Heart left ventricle (tissue), 16 donors: ENCODE measurements around the gene POU4F1. TPM values are rescaled to one million over a fixed set of nuclear protein-coding genes. Genes with fewer than 3 reads are reported as not detected.

Experiments used
- ATAC-seq, 4 donors: fragments of 200-7000 bp; cut with Tn5 transposase; one replicate each; pipeline ENCODE4 v1.9.1; 2020 to 2022; ENCODE audit warnings: moderate library complexity in 4 of 4, mild to moderate bottlenecking in 3 of 4, moderate number of reproducible peaks in 1 of 4
- DNase-seq, 5 donors: peaks; one replicate each; pipeline ENCODE4 v3.0.0-alpha.2; 2020
- H3K27ac ChIP-seq, 12 donors: fragments of 200-600 bp; sonication (generic) in 4 of 12; one replicate each; pipeline versions ENCODE4 v1.5.0 to v1.8.0; 2016 to 2022; ENCODE audit warnings: mild to moderate bottlenecking in 2 of 12
- H3K27me3 ChIP-seq, 9 donors: fragments of 200-600 bp; sonication (generic) in 2 of 9; one replicate each; pipeline versions ENCODE4 v1.5.1 to v1.8.0; 2016 to 2022; ENCODE audit warnings: mild to moderate bottlenecking in 3 of 9
- H3K36me3 ChIP-seq, 9 donors: fragments of 200-600 bp; sonication (generic) in 2 of 9; one replicate each; pipeline versions ENCODE4 v1.5.0 to v1.8.0; 2018 to 2022; ENCODE audit warnings: mild to moderate bottlenecking in 2 of 9
- H3K4me1 ChIP-seq, 12 donors: fragments of 200-600 bp; sonication (generic) in 4 of 12; one replicate each; pipeline versions ENCODE4 v1.5.0 to v1.8.0; 2016 to 2022; ENCODE audit warnings: mild to moderate bottlenecking in 3 of 12
- H3K4me3 ChIP-seq, 12 donors: fragments of 200-600 bp; sonication (generic) in 4 of 12; one replicate each; pipeline versions ENCODE4 v1.5.0 to v1.8.0; 2017 to 2022; ENCODE audit warnings: mild to moderate bottlenecking in 9 of 12, moderate library complexity in 4 of 12
- H3K9me3 ChIP-seq, 12 donors: fragments of 200-600 bp; sonication (generic) in 4 of 12; one replicate each; pipeline versions ENCODE4 v1.5.0 to v1.8.0; 2016 to 2022; ENCODE audit warnings: mild to moderate bottlenecking in 1 of 12
- CTCF ChIP-seq, 12 donors: fragments of 200-600 bp; sonication (generic) in 4 of 12; IDR thresholded peaks; one replicate each; pipeline versions ENCODE4 v1.5.0 to v1.8.0; 2018 to 2022; ENCODE audit warnings: antibody characterized with exemption in 12 of 12, mild to moderate bottlenecking in 5 of 12
- POLR2A ChIP-seq, 2 donors: fragments of 450-650 bp; IDR thresholded peaks; one replicate each; pipeline ENCODE4 v1.6.1; 2017; ENCODE audit warnings: antibody characterized with exemption in 2 of 2, mild to moderate bottlenecking in 2 of 2, moderate library complexity in 2 of 2
- WGBS, 4 donors: extraction: QIAGEN DNeasy Blood & Tissue Kit in 2 of 4; methylation state at CpG; one replicate each; pipeline versions ENCODE4 v1.1.5 to v1.1.7; 2013 to 2018; 5-methylcytosine and 5-hydroxymethylcytosine counted together
- intact Hi-C, 10 donors: fragments of 100-400 bp; cut with DNase I; formaldehyde crosslinking; loops; one replicate each; pipeline versions ENCODE4 v1.11.1 to v1.14.2; 2022
- polyA plus RNA-seq, 2 donors: library from polyadenylated mRNA; stranded (reverse); fragments of 200-250 nt; gene quantifications; one replicate each; pipeline ENCODE4 v1.2.3, GENCODE V29; 2013
- total RNA-seq, 9 donors: library from RNA; depleted of rRNA in 2 of 9; stranded (reverse); fragments of >200 nt in 2 of 9; fragmentation: NEBNext Ultra II Directional in 3 of 9; extraction: Animal tissue kit (Norgen Biotek cat#: 25700) in 3 of 9; gene quantifications; one replicate each; pipeline versions ENCODE4 v1.1.0 to v1.2.4, GENCODE V29; 2016 to 2023
- donor health status: ischemic (EF 13 %, LVEDD 7.1; RV severe dilation, severe dysfunction).
- donor health status: healthy with polysubstance abuse.
- donor health status: DM: no; HTN: yes; CAD: no.
- donor health status: DM: no; HTN: no; CAD: no.
- donor health status: ischemic (EF 25% LVEDD 6.9; RV normal size, moderate dysfunction).
- donor health status: ischemic (EF 25% LVEDD 5.7; RV mildly dilated, moderate dysfunction).
- donor health status: healthy.
- donor health status: DM: yes; HTN: yes; CAD: no.
- donor health status: ischemic (EF 35%, LVEDD 5.7; RV mildly dilated, moderate dysfunction).
- donor health status: nonischemic (EF 11% LVEDD 7.7; RV severe dilation, severe dysfunction).
- donor health status: DM: yes; HTN: yes; CAD: no.
- donor health status: PGD.
- donor health status: ischemic (EF 29% LVEDD 5.4; RV normal size, mild dysfunction).
- donor health status: nonischemic (EF 23%, LVEDD 6.1; RV moderate dilation, normal function).

POU4F1 gene
- total and polyA plus RNA-seq, 11 donors, result 0.04 TPM; not detected in 10

- Histone ChIP-seq H3K9me3 (no peaks in the 10 kb centered on the region), H3K4me3 (no peak overlapping the region), H3K27me3 (peaks cover 0 to 28% (median 3%) of the 10 kb centered on the region in 9 donors), H3K36me3 (no peaks in the 10 kb centered on the region), H3K27ac (no peak overlapping the region), H3K4me1 (no peaks in the 10 kb centered on the region)
- TF ChIP-seq POLR2A (IDR thresholded peaks at IDR 0.05), result no peak
- no peak for TF ChIP-seq CTCF (IDR thresholded peaks at IDR 0.05)
- WGBS, 4 donors, result 85 to 92% (median 89%) methylated on average over 5 of the region's 5 CpGs
- intact Hi-C loops, result no loop called here
- DNase-seq (no peak), ATAC-seq (no peak)
These were observed 36.7 kb downstream of the POU4F1 start for GRCh38 chr13:78566631-78567030.

DNA sequence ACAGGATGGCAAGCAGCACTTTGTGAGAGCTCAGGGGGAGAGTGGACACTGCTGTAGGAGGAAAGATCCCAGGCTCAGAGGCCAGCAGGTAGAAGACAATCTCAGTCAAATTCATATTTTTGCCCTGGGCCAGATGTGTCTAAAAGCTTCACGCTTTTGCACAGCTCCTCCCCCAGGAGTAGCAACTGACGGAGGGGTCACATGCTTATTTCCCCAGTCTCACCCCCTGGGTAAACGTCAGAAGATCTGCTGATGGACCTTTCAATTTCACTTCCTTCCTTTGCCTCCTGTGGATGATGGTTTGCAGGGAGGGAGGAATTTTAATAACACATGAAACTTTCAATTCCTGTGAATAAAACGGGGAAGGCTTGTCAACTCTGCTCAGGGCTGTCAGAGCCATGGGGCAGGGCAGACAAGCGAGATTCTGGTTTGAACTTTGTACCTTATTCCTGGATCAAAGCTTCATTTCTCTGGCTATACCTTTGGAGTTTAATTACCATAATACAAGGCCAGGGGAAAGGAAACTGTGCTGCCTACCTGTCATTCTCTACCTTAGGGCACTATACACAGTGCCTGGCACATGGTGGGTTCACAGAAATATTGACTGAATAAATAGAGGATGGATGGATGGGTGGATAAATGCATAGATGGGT, 41.0 kb downstream of the POU4F1 start:
- H3K36me3 ChIP-seq, result no peaks in the 10 kb centered on the region

More for the DNA sequence above, 41.0 kb downstream of the POU4F1 start:
- DNase-seq (no peak), ATAC-seq (no peak)
- intact Hi-C loops, result no loop called here
- no peak overlapping the region for H3K4me3 ChIP-seq
- 45 to 66% (median 51%) methylated on average over 5 of the region's 5 CpGs for WGBS, 4 donors
- H3K27ac ChIP-seq, result no peak overlapping the region
- no peaks in the 10 kb centered on the region for H3K9me3 ChIP-seq
- H3K27me3 ChIP-seq, result peaks cover 0 to 45% (median 5%) of the 10 kb centered on the region in 9 donors
- TF ChIP-seq POLR2A (IDR thresholded peaks at IDR 0.05) (no peak), CTCF (IDR thresholded peaks at IDR 0.05) (no peak)
- H3K4me1 ChIP-seq, result no peaks in the 10 kb centered on the region

Other genes starting within 250 kb of the POU4F1 start
- gene OBI1, start 55.6 kb upstream of the POU4F1 start, total RNA-seq, result 10 to 100 TPM in 4 of 9 donors, 1 to 10 TPM in 5; 7.7 to 12.3 (median 10.0) TPM
- 1 to 10 TPM; 2.4 to 7.7 TPM for gene OBI1, start 55.6 kb upstream of the POU4F1 start, polyA plus RNA-seq